Embryonic facial prominence (tissue), 1 donor: ENCODE data around the gene TAF1A.

ENCODE experiments used
- DNase-seq: peaks from one replicate; pipeline ENCODE4 v3.0.0-alpha.2; 2016; ENCODE audit errors: extremely low spot score

Gene TAF1A

GRCh38 chr1:222535455-222535854 is 54.3 kb downstream of the TAF1A start:
- DNase-seq: no peak

GRCh38 chr1:222530852-222531251 is 58.9 kb downstream of the TAF1A start:
- DNase-seq: no peak

DNA sequence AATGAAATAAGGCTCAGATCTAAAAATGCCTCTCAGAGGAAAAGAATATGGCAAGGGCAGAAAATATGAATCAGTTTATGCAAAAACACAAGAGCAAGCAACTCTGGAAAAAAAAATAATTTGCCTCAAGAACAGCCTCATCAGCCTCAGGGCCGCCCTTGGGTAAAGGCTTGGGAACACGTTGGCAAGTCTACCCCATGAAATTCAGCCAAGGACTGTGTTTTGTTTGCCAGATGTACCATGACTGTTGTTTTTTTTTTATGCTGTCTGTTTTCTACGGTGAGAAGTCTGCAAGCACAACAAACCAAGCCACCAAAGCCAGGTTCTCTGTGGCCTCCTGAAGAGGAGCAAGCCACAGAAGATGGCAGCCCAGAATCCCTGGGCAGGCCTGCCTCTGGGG is 59.8 kb downstream of the TAF1A start:
- DNase-seq: no peak

DNA sequence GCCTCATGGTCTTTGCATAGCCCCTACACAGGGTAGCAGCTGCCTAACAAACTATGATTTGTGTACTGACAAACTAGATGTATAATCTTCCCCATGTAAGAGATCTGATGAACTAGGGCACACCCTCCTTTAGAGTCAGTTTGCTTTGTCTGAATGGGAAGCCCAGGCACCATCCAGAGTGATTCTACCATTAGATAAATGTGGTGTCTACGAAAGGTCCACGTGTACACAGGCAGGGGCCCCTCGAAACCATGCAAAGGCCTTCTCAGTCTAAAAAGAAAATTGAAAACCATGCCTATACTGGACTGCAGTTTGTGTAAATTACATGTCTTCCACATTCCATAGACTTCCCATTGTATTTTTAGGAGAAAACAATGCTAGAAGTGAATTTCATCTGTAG is 60.6 kb downstream of the TAF1A start:
- no peak for DNase-seq

DNA sequence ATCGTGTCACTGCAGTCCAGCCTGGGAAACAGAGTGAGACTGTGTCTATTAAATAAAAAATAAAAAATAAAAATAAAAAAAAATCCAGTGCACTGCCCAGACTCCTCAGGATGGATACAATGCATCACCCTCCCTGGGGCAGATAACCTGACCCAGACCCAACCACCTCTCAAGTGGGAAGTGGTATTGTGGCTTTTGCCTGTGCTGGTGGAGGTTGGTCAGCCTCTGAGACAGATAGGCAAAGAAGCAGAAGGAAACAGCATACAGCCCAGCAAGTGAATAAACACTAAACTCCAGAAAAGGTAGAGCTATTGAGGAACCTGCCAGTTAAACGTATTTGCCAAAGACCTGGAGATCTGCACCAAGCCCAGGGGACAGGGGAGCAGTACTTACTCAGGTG is 63.8 kb downstream of the TAF1A start:
- no peak for DNase-seq

DNA sequence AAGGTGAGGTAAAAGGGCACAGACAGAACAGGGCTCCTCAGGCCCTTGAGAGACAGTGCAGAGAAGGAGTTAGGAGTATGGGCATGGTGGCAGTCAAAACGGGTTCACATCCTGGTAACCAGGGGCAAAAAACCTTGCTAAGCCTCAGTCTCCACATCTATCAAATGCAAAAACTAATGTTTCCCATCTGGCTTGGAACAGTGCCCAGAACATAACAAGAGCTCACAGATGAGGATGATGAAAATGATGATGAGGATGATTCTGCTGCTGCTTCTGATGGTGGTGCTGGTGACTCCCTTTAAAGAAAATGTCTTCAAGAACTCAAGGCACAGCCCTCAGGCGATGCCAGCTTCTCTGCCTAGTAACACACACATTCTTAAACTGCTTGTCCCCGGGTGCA is 65.9 kb downstream of the TAF1A start:
- DNase-seq: no peak

DNA sequence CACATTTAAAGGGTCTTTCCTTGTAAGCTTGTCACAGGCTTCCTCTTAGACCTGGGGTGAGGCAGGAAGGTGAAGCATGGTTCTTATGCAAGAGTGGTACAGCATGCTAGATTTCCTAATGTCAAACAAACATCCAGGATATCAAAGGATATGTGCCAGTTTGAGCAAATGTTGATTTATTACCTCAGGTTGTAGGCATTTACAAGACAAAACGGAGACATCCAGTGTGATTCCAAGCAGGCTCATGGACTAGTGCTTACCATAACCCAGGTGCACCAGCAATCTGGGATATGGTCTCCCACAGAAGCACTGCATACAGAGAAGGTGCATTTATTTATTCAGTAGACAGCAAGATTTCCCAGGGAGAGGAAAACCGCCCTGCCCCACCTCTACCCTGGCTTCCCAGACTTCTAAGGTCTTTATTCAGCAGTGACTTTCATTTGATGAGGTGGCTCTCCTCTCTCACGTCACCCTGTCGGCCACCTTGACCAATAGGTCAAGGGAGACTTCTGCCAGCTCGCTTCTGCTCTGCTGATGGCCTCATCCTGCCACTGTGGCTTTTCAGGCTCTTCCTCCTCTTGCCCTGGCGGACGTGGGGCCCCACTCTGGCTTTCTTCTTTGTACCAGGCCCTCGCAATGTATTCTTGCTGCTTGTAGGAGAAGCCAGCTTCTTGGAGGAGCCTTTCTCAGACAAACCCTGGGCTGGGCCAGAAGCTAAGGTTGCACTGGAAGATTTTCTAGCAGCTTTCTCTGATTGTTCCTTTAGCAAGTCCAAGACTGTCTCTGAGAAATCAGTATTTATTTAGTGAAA is 67.4 kb downstream of the TAF1A start:
- no peak for DNase-seq

DNA sequence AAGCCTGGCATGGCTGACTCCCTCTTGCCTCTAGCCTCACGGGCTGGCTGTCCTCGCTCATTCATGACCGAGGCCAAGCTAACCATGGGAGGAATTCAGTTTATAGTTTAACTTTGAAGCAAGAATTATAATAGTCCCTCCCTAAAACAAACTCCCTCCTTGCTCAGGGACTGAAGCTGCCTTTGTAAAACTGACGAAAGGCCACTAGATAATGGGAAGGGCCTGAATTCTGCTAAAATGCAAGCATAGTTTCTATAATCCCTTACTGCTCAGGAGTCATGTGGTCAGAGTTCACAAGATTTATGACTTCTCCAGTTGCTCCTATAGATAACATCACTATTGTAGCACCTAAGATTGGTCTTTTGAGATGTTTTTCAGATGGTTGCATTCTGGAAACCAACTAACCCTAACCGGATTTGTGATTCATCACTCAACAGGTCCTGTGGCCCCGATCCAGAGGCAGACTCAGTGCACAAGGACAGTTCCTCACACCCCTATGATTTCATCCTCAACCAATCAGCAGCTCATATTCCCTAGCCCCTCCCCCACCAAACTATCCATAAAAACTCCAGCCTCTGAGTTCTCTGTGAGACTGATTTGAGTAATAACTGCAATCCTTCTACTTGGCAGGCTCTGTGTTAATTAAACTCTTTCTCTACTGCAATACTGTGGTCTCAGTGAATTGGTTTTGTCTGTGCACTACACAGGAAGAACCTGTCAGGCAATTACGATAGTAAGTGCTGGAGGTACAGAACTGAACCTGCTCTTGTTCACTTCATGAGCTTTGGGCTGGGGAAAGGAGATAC is 68.2 kb downstream of the TAF1A start:
- DNase-seq: no peak
